Left kidney (tissue), 2 donors: ENCODE measurements around the gene NFASC. TPM values are rescaled to one million over a fixed set of nuclear protein-coding genes. Genes with fewer than 3 reads are reported as not detected.
A peak's percentile ranks its signal among the peaks of the same experiment; 100 is the strongest.

Experiments used
- DNase-seq: peaks from one replicate; pipeline ENCODE4 v3.0.0-alpha.2; 2013
- polyA plus RNA-seq: library from polyadenylated mRNA; unstranded; fragments of 120-200 nt; gene quantifications from one replicate; pipeline ENCODE4 v1.2.1, GENCODE V29; 2013; ENCODE audit not compliant: insufficient read length

The NFASC gene
- polyA plus RNA-seq, 1 donor = 34.4 TPM

GRCh38 chr1:205061227-205061626 lies 190.6 kb downstream of the NFASC start:
- no peak for DNase-seq

- DNase-seq = peak; percentile 86
Measured at GRCh38 chr1:205061665-205062069, 191.0 kb downstream of the NFASC start.

- no peak for DNase-seq
Measured at GRCh38 chr1:205062319-205062718, 191.7 kb downstream of the NFASC start.

- no peak for DNase-seq
Measured at GRCh38 chr1:205062895-205063294, 192.2 kb downstream of the NFASC start.

- no peak for DNase-seq
Measured at GRCh38 chr1:205064301-205064700, 193.6 kb downstream of the NFASC start.

GRCh38 chr1:205064741-205065316 lies 194.2 kb downstream of the NFASC start:
- no peak for DNase-seq

GRCh38 chr1:205065666-205066065 lies 195.0 kb downstream of the NFASC start:
- DNase-seq = no peak

GRCh38 chr1:205066141-205066818 lies 195.6 kb downstream of the NFASC start:
- DNase-seq = no peak

- no peak for DNase-seq
Measured at GRCh38 chr1:205067031-205067430, 196.4 kb downstream of the NFASC start.

- no peak for DNase-seq
Measured at GRCh38 chr1:205068001-205068400, 197.3 kb downstream of the NFASC start.

GRCh38 chr1:205068457-205069040 lies 197.9 kb downstream of the NFASC start:
- DNase-seq = no peak

- DNase-seq = no peak
Measured at GRCh38 chr1:205069371-205070125, 198.9 kb downstream of the NFASC start.

- no peak for DNase-seq
Measured at GRCh38 chr1:205071028-205071409, 200.4 kb downstream of the NFASC start.

- DNase-seq = no peak
Measured at GRCh38 chr1:205071801-205072200, 201.1 kb downstream of the NFASC start.

- DNase-seq = no peak
Measured at GRCh38 chr1:205072286-205072685, 201.6 kb downstream of the NFASC start.

Other genes starting within 250 kb of the NFASC start
- 11.5 TPM for gene LRRN2, start 185.1 kb upstream of the NFASC start, polyA plus RNA-seq
- 0.95 TPM for gene CNTN2, start 172.3 kb downstream of the NFASC start, polyA plus RNA-seq
- gene TMEM81, start 213.6 kb downstream of the NFASC start, polyA plus RNA-seq = 5.1 TPM